Loucy (cell line): ENCODE results near the gene AKAP13.

Source experiments
- EZH2phosphoT487 ChIP-seq: fragments of 200-600 bp; IDR thresholded peaks from 2 replicates; pipeline ENCODE4 v1.6.1; 2018; ENCODE audit warnings: antibody characterized with exemption, mild to moderate bottlenecking, moderate library complexity, borderline replicate concordance
- TF ChIP-seq, protein P1 (sequence below): fragments of 200-600 bp; sonication (generic); conservative IDR thresholded peaks from 2 replicates; pipeline ENCODE4 v1.5.1; 2014; ENCODE audit warnings: mild to moderate bottlenecking, antibody characterized with exemption, low read length

DNA sequence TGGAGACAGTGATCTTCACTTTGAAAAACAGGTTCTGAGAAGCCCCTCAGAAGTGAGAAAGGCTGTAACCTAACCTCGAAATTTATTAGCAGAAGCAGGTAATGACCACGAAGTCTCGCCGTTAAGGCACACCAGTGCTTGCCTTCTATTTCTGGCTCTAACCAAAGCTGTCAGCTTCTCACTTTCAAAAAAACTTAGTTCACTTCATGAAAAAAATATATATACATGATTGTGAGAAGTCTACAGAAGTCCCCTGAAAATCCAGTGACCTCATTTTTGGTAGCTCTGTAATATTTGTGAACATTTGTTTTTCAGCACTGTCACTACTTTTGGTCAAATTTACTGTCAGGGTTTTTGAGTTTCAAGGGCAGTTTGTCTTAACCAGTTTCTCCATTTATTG lies 19.1 kb upstream of the AKAP13 start:
- TF ChIP-seq, protein P1, sequence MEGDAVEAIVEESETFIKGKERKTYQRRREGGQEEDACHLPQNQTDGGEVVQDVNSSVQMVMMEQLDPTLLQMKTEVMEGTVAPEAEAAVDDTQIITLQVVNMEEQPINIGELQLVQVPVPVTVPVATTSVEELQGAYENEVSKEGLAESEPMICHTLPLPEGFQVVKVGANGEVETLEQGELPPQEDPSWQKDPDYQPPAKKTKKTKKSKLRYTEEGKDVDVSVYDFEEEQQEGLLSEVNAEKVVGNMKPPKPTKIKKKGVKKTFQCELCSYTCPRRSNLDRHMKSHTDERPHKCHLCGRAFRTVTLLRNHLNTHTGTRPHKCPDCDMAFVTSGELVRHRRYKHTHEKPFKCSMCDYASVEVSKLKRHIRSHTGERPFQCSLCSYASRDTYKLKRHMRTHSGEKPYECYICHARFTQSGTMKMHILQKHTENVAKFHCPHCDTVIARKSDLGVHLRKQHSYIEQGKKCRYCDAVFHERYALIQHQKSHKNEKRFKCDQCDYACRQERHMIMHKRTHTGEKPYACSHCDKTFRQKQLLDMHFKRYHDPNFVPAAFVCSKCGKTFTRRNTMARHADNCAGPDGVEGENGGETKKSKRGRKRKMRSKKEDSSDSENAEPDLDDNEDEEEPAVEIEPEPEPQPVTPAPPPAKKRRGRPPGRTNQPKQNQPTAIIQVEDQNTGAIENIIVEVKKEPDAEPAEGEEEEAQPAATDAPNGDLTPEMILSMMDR: no peak
- TF ChIP-seq EZH2phosphoT487: no peak
